GM12878 (cell line): ENCODE results near the gene IGFBP2.

ENCODE experiments used
- ASH2L ChIP-seq: fragments of 300-600, 200-600 bp; sonication (generic); IDR thresholded peaks from 2 replicates; pipeline ENCODE4 v1.6.1; 2017; ENCODE audit warnings: low read depth, mild to moderate bottlenecking, borderline replicate concordance
- CTCF ChIP-seq, 3 experiments: IDR thresholded peaks in 2 of 3; conservative IDR thresholded peaks in 1 of 3; 2 replicates each; pipeline ENCODE4 v1.5.1; 2011; ENCODE audit warnings: low read depth in 3 of 3, low read length in 3 of 3, mild to moderate bottlenecking in 3 of 3, control low read depth in 2 of 3, moderate library complexity in 2 of 3, inconsistent platforms in 1 of 3, mixed read lengths in 1 of 3; ENCODE audit not compliant: control insufficient read depth in 2 of 3, insufficient read depth in 1 of 3; ENCODE audit errors: extremely low read depth in 1 of 3
- EGR1 ChIP-seq, 2 experiments: IDR thresholded peaks; 1 replicate in 1 of 2; 2 replicates in 1 of 2; pipeline ENCODE4 v1.6.1; 2011 to 2012; ENCODE audit warnings: low read depth in 2 of 2, low read length in 2 of 2, borderline replicate concordance in 1 of 2, mild to moderate bottlenecking in 1 of 2, moderate library complexity in 1 of 2
- HDAC6 ChIP-seq: fragments of 200-600 bp; sonication (generic); IDR thresholded peaks from one replicate; pipeline ENCODE4 v1.8.0; 2017; ENCODE audit warnings: antibody characterized with exemption; ENCODE audit not compliant: unreplicated experiment
- NFIC ChIP-seq: IDR thresholded peaks from 2 replicates; pipeline ENCODE4 v1.6.1; 2012; ENCODE audit warnings: low read depth, mild to moderate bottlenecking, inconsistent platforms, low read length, moderate library complexity
- NRF1 ChIP-seq: conservative IDR thresholded peaks from 2 replicates; pipeline ENCODE4 v1.6.1; 2011; ENCODE audit warnings: mild to moderate bottlenecking, low read depth, low read length, improper control_type of control experiment
- POLR2A ChIP-seq: IDR thresholded peaks from 2 replicates; pipeline ENCODE4 v1.6.1; 2011; ENCODE audit warnings: low read depth, mild to moderate bottlenecking, low read length
- RAD21 ChIP-seq: IDR thresholded peaks from 2 replicates; pipeline ENCODE4 v1.6.1; 2011; ENCODE audit warnings: mild to moderate bottlenecking, low read depth, low read length, moderate library complexity; ENCODE audit not compliant: insufficient read depth
- TF ChIP-seq, protein P1 (sequence below): IDR thresholded peaks from 2 replicates; pipeline ENCODE4 v1.6.1; 2012; ENCODE audit warnings: low read length, inconsistent platforms

- TF ChIP-seq EGR1 (IDR thresholded peaks at IDR 0.05; ENCODE audit: borderline replicate concordance in 1 of 2, low read depth in 2 of 2, low read length in 2 of 2) (no peak), POLR2A (no peak), HDAC6 (no peak), NRF1 (no peak), ASH2L (no peak), CTCF (IDR thresholded peaks at IDR 0.05 in 2 of 3, conservative IDR thresholded peaks at IDR 0.05 in 1 of 3; ENCODE audit: control insufficient read depth in 2 of 3, extremely low read depth in 1 of 3, insufficient read depth in 1 of 3, low read depth in 3 of 3, low read length in 3 of 3) (no peak), RAD21 (no peak), NFIC (no peak)
- TF ChIP-seq, protein P1, sequence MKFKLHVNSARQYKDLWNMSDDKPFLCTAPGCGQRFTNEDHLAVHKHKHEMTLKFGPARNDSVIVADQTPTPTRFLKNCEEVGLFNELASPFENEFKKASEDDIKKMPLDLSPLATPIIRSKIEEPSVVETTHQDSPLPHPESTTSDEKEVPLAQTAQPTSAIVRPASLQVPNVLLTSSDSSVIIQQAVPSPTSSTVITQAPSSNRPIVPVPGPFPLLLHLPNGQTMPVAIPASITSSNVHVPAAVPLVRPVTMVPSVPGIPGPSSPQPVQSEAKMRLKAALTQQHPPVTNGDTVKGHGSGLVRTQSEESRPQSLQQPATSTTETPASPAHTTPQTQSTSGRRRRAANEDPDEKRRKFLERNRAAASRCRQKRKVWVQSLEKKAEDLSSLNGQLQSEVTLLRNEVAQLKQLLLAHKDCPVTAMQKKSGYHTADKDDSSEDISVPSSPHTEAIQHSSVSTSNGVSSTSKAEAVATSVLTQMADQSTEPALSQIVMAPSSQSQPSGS = no peak
Measured at GRCh38 chr2:216589791-216590190, 43.4 kb upstream of the IGFBP2 start.
